Measurements from ENCODE around the gene ZNF775.
"Not testable (repeated sequence)": the region's sequence is repeated elsewhere in the genome, so short reads cannot be mapped to it uniquely, and the experiment has no call there.

ZNF775 gene

GRCh38 chr7:150383710-150384397, 4.7 kb downstream of the ZNF775 start:
- FAIRE-seq, result no peak

DNA sequence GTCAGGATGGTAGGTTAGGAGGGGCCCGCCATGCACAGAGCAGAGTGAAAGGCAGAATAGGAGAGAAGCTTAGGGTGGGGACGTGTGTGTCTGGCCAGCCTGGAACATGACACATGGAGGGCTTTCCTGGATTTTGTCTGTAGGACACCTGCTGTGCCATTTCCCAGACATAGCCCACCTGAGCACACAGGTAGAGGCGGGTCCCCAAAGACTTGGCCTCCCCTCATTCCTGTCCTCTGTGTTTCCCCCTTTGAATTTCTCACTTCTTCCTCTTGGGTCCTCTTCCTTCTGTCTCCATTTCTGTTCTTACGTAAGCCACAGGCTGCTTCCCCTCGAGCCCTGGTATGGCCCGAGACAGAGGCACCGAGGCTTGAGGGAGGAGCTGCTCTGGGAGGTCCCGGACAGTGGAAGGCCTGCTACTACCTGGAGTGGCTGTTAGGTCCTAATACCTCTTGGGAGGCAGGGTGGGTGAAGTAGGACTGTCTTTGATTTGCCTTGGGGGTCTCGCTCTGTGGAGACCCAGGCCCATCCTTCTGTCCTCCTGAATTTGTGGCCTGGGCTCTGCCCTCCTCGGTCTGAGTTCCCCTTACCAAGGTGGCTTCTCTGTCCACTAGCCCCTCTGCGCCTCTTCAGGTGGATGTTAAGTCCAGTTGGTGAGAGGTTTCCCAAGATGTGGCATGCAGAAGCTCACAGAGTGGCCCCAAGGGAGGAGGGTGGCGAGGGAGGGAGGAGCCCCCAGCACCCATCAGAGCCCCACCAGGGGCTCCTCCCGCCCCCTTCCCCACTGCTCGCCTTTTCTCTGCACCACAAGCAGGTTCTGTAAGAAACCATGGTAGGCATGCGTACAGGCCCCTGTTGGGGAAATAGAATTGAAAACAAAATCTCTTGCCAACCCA, 5.5 kb downstream of the ZNF775 start:
- FAIRE-seq, result no peak

DNA sequence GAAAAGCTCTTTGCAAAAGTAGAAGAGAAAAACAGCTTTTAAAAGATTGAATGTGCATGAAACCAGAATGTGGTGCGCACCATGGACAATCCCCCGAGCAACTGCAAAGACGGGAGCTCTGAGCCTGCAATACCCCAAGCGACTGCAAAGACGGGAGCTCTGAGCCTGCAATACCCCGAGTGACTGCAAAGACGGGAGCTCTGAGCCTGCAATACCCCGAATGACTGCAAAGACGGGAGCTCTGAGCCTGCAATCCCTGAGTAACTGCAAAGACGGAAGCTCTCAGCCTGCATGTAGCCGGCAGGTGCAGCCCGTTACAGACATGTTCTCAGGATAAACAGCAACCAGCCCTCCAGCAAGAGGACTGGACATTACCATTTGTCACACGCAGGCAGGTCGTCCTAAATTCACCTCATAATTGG, 6.2 kb downstream of the ZNF775 start:
- FAIRE-seq, result no peak

DNA sequence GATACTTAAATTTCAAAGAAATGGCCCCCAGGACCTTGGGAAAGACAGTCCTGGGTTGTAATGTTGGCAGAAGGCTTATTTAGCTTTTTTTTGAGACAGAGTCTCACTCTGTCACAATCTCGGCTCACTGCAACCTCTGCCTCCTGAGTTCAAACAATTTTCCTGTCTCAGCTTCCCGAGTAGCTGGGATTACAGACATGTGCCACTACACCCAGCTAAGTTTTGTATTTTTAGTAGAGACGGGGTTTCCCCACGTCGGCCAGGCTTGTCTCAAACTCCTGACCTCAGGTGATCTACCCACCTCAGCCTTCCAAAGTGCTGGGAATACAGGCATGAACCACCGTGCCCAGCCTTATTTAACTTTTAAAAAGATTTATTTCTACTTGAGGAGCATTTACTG, 6.8 kb downstream of the ZNF775 start:
- not testable (repeated sequence) for FAIRE-seq

GRCh38 chr7:150388306-150388705, 9.2 kb downstream of the ZNF775 start:
- no peak for FAIRE-seq

DNA sequence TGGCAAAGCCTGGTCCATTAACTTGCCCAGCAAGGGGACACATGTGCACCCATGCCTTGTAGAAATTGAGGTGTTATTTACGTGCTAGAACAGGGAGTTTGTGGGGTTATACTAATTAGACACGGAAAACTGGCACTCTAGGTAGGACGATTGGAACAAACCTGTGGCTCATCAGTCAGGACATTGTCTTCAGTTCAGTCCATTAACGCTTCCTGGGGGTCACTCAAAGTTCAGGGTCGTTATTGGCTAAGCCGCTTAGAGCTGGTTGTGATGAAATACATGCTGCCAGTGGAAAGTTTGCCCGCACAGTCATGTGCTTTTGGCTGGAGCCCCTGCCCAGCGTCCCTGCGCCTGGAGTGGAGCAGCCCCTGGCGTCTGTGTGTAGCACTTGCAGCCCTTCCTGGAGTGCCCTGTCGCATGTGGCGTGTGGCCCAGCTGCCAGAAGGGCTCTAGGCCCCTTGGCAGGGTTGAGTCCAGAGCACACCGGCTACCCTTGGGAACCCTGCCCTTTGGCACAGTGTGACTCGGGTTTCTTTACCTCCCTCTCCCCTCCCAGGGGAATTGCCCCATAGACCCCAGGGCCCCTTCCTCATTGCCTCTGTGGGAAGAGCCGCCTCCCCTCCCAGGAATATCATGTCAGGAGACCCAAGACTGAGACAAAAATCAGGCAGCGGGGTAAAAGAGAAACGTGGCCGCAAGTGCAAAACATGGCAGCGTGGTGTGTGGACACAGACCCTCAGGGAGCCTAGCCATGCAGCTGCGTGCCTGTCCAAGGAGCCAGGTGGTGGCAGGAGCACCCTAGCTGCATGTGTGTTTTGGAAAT, 9.8 kb downstream of the ZNF775 start:
- FAIRE-seq, result no peak

DNA sequence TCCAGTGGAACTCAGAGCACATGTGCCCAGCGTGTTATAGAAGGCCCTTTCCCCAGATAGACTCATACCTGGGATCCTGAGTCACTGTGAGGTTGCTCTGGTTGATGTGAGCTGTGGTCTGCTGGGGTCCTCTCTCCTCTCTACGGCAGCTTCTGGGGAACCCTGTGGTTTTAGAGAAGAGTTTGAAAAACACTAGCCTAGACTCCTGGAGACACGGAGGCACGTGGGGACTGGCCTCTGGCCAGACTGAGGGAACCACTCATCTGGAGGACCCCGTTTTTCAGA, 10.3 kb downstream of the ZNF775 start:
- no peak for FAIRE-seq

- no peak for FAIRE-seq
Measured at GRCh38 chr7:150390205-150390604, 11.1 kb downstream of the ZNF775 start.

GRCh38 chr7:150393325-150393724, 14.2 kb downstream of the ZNF775 start:
- FAIRE-seq, result no peak

DNA sequence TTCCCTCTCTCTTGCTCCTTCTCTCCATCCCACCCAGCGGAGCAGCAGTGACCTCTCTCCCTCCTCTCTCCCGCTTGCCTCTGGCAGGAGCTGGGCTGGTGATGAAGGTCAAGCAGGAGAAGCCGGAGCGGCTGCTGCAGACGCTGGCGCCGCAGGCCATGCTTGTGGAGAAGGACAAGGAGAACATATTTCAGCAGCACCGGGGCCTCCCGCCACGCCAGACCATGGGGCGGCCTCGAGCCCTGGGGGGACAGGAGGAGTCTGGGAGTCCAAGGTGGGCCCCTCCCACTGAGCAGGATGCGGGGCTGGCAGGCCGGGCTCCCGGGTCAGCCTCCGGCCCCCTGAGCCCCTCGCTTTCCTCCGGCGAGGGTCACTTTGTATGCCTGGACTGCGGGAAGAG, 17.3 kb downstream of the ZNF775 start:
- FAIRE-seq, result no peak

- FAIRE-seq, result no peak
Measured at GRCh38 chr7:150396851-150397260, 17.7 kb downstream of the ZNF775 start.

DNA sequence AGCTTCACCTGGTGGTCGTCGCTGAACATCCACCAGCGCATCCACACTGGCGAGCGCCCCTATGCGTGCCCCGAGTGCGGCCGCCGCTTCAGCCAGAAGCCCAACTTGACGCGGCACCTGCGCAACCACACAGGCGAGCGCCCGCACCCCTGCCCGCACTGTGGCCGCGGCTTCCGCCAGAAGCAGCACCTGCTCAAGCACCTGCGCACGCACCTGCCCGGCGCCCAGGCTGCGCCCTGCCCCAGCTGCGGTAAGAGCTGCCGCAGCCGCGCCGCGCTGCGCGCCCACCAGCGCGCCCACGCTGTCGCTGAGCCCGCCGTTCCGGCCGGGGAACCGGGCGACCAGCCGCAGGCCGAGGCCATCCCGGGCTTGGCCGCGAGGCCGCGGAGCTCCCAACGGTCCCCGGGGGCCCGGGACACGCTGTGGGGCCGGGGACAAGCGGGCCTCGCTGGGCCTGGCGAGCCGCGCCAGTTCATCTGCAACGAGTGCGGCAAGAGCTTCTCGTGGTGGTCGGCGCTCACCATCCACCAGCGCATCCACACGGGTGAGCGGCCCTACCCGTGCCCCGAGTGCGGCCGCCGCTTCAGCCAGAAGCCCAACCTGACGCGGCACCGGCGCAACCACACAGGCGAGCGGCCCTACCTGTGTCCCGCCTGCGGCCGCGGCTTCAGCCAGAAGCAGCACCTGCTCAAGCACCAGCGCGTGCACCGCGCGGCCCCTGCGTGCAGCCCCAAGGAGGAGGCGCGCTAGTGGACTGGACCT, 18.4 kb downstream of the ZNF775 start:
- FAIRE-seq, result no peak

DNA sequence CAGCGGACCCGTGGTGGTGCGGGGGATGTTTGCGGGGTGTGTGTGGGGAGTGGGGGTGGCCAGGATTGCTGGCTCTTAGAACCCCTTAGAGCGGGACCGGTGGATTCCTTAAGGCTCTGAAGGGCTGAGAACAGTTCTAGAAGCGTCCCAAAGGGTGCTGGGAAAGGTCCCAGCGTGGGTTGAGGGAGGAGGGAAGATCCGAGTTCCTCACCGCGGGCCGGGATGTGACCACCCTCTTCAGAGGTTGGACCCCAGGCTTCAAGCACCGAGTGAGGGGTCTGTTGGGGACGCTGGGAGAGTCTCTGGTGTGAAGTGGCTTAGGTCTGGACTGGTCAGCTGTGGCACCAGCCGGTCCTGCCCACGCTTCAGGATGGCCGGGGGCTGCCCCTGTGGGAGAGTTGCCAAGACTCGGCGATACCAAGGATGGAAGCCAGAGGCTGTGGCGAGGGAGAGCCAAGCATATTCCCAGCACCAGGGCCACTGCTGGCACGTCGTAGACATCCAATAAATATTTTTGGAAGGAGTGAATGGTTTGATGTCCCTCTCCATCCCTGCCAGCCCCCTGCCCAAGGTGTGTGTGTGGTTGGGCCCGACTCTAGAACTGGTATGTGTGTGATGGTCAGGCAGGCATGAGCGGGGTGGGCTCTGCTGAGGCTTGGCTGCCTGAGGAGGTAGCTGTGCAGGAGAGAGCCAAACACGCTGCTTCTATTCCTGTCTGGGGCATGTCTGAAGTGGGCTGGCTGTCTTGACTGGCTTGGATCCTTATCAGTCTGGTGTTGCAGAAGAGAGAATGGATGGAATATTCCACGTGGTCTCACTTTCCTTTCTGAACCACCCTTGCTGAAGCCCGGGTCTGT, 19.2 kb downstream of the ZNF775 start:
- no peak for FAIRE-seq

DNA sequence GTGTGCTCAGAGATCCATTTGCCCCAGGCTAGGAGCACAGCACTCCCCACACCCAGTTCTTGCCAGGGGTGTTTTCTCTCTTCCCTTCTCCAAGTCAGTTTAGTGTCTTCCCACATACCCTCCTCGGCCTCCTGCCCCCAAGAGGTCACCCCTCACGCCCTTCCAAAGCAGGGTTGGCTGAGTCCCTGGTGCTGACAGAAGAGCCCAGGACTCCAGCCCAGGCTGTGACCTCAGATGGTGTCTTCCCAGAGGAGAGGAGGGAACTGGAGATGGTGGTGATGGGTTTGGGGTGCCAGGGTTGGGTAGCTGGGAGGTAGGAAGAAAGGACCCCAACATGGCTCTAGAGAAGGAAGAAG, 19.8 kb downstream of the ZNF775 start:
- no peak for FAIRE-seq

GRCh38 chr7:150399421-150400007, 20.4 kb downstream of the ZNF775 start:
- no peak for FAIRE-seq

DNA sequence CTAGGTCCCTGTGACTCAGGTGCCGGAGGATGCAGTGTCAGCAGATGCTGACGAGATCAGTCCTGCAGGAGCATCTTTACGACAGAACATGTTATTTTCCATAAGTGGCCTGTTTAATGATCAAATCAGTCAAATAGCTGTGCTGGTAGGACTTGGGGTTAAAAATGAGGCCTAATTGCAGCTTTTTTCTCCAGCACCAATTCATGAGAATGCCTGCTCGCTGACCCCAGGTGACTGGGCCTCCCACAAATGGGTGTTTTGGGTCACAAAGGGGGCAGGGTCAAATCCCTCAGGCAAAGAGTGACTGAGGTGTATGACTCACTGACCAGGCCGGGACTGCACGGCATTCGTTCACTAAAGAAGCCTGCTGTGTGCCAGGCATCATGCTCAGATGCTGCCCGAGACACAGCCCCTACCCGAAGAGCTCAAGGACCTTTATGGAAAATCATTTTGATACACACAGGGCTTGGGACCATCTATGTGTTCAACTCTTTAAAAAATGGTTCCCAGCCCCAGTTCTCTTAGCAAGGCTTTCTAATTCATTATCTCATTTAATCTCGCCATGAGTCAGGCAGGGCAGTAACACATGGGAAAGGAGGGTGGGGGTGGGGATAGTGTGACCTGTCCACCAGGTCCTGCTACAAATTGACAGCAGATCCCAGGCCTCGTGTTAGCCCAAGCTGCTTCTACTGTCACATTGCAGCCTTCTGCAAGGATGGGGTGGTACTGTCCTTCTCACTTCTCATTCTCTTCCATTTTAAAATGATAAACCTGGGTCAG, 21.1 kb downstream of the ZNF775 start:
- peak; percentile 80 for FAIRE-seq

DNA sequence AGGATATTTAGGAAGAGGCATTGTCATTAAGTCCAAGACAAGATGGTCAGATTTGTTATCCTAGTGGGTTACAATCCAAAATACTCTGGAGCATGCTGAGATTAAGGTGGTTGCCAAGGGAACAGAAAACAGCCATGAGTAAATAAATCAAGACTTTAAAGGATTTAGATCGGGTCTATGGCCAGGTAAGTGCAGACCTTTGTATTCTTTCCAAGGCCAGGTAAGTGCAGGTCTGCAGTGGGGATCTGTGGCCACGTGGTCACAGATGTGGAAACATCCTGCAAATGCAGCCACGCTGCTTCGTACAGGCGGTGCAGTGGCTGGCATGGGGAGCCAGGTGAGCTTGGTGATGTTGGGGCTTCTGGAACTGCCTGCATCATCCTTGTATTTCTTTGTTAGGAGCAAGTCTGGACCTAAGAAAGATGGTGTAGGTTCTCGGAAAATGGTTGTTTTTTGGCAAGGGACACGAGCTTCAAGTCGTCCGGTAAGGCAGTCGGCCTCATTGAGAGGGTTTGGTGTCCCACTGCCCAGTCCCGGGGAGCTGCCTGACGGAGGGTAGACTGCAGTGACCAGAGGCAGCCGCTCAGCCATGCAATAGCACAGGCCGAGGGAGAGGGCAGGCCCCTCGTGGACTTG, 21.8 kb downstream of the ZNF775 start:
- FAIRE-seq, result no peak

DNA sequence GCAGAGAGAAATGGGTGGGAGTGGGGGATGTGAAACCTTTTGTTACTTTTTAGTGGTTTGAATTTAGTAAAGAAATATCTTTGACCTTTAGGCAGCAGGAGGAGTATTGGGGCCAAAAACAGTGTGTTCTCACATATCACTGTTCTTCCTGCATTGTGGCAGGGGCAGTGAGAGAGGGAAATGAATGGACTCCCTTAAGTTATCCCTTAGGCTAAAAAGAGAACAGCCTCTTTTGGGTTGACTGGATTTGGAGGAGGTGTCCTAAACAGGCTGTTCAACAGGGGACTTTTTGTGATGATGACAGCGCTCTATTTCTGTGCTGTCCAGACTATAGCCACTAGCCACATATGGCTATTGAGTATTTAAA, 22.3 kb downstream of the ZNF775 start:
- FAIRE-seq, result no peak

- FAIRE-seq, result no peak
Measured at GRCh38 chr7:150401861-150402631, 22.9 kb downstream of the ZNF775 start.
